ENCODE data around the gene GNB1L. TPM values are rescaled to one million over a fixed set of nuclear protein-coding genes. Genes with fewer than 3 reads are reported as not detected.

The GNB1L gene
- total RNA-seq, 1 donor from 2014 or later: 5.0 TPM

DNA sequence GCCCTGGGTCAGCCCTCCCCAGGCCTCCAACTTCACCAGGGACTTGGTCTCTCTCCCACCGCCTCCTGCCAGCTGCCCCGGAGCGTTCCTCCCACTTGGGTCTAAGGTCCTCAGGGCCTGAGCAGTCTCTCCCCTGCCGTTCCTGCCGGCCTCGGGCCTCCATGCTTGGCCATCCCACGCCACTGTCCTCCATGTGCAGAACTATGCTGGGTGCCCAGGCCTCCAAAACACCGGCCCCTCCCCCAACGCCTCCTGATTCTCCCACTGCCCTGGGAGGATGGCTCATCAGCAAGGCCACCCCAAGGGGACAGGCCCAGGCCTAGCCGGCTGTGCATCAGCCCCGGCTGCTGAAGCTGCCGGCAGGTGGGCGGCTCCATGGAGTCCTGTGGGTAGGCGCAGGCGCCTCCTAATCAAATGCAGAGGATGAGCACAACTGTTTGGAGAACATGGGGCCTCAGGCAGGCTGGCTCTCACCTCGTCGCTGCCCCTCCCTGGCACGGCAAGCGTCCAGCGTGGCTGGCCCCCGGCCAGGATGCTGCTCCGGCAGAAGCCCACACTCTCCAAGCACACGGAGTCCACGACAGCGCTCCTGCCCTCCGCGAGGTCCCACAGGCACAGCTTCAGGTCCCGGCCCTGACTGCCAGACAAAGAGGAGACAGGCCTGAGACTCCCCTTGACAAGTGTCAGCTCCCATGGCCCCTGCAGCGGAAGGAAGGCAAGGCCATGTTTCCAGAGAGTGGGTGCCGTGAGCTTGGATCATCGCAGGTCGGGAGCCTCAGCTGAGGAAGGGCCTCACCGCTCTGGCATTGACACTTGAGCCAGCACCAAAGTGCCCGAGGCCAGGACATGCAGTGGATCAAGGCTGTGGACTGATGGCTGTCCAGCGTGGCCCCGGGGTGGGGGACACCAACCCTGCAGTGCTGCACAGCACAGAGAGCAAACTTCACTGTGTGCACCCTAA, 42.6 kb downstream of the GNB1L start:
- H3K27me3 Mint-ChIP-seq (ENCODE audit: unreplicated experiment): peaks cover 11% of the 10 kb centered on the region
- DNase-seq: no peak
- H3K27ac Mint-ChIP-seq (ENCODE audit: unreplicated experiment): no peak overlapping the region
- H3K36me3 Mint-ChIP-seq (ENCODE audit: unreplicated experiment): peaks cover 3% of the 10 kb centered on the region
- TF ChIP-seq, protein P1, sequence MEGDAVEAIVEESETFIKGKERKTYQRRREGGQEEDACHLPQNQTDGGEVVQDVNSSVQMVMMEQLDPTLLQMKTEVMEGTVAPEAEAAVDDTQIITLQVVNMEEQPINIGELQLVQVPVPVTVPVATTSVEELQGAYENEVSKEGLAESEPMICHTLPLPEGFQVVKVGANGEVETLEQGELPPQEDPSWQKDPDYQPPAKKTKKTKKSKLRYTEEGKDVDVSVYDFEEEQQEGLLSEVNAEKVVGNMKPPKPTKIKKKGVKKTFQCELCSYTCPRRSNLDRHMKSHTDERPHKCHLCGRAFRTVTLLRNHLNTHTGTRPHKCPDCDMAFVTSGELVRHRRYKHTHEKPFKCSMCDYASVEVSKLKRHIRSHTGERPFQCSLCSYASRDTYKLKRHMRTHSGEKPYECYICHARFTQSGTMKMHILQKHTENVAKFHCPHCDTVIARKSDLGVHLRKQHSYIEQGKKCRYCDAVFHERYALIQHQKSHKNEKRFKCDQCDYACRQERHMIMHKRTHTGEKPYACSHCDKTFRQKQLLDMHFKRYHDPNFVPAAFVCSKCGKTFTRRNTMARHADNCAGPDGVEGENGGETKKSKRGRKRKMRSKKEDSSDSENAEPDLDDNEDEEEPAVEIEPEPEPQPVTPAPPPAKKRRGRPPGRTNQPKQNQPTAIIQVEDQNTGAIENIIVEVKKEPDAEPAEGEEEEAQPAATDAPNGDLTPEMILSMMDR (IDR thresholded peaks at IDR 0.05; ENCODE audit: partially characterized antibody, unreplicated experiment): no peak
- peaks cover 15% of the 10 kb centered on the region for H3K4me1 Mint-ChIP-seq (ENCODE audit: low read depth, unreplicated experiment)
- H3K4me3 Mint-ChIP-seq (ENCODE audit: unreplicated experiment): no peak overlapping the region
- H3K9me3 Mint-ChIP-seq (ENCODE audit: unreplicated experiment): peaks cover 5% of the 10 kb centered on the region

DNA sequence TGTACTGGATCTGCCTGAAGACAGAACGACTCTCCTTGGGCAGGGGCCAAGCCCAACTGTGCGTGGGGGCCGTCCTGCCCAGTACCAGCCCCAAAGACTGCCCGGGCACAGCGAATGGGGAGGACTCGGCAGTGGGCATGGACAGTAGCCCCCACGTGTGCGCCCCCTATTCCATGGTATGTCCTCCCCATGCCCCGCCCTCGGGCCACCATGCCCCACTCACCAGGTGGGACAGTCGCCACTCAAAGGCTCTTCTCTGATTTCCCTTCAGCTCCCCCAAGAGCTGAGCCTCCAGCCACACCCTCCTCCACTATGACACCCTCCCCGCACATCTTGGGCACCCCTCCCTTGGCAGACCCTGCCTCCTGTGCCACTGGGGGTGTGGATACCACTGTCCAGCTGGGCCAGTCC, 43.5 kb downstream of the GNB1L start:
- H3K4me3 Mint-ChIP-seq (ENCODE audit: unreplicated experiment): no peak overlapping the region
- TF ChIP-seq, protein P1 (IDR thresholded peaks at IDR 0.05; ENCODE audit: partially characterized antibody, unreplicated experiment): no peak
- no peak overlapping the region for H3K27ac Mint-ChIP-seq (ENCODE audit: unreplicated experiment)
- peaks cover 3% of the 10 kb centered on the region for H3K36me3 Mint-ChIP-seq (ENCODE audit: unreplicated experiment)
- H3K9me3 Mint-ChIP-seq (ENCODE audit: unreplicated experiment): peaks cover 6% of the 10 kb centered on the region
- DNase-seq: no peak
- H3K27me3 Mint-ChIP-seq (ENCODE audit: unreplicated experiment): peaks cover 10% of the 10 kb centered on the region
- H3K4me1 Mint-ChIP-seq (ENCODE audit: low read depth, unreplicated experiment): peaks cover 15% of the 10 kb centered on the region

DNA sequence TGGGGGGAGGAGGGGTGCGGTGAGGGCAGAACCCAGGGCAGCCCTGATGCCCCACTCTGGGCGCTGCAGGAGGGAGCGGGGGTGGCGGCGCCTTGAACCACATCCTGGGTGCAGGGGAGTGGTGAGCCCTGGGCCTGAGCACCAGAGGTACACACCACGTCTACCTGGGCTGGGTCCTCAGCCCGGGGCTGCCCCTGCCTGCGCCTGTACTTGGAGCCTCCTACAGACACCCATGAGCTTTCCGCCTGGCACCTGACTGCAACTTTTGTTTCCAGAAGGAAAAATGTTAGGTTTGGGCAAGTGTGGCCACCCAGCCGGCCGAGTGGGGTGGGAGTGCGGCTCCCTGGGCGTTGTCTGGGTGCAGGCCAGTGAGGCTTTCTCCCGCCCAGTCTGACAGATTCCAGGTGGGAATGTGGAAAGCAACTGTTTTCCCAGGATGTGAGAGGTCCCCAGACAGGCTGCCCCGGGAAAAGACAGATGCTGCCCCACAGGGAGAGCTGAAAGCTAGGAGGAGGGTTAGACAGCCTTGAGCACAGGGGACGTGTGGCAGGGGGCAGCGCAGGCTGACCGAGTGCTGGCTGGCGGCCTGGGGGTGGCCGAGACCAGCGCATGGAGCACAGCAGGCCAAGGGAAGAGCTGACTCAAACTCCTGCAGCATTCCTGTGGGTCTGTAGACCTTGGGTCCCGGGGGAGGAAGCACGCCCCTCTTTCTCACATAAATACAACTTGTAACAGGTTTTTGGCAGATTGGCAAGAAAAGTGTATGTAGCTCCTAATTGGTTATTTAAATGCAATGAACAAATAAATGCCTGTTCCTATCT, 44.1 kb downstream of the GNB1L start:
- H3K27ac Mint-ChIP-seq (ENCODE audit: unreplicated experiment): no peak overlapping the region
- DNase-seq: no peak
- TF ChIP-seq, protein P1 (IDR thresholded peaks at IDR 0.05; ENCODE audit: partially characterized antibody, unreplicated experiment): no peak
- peaks cover 6% of the 10 kb centered on the region for H3K9me3 Mint-ChIP-seq (ENCODE audit: unreplicated experiment)
- peaks cover 8% of the 10 kb centered on the region for H3K27me3 Mint-ChIP-seq (ENCODE audit: unreplicated experiment)
- H3K4me3 Mint-ChIP-seq (ENCODE audit: unreplicated experiment): no peak overlapping the region
- H3K36me3 Mint-ChIP-seq (ENCODE audit: unreplicated experiment): peaks cover 3% of the 10 kb centered on the region
- peaks cover 12% of the 10 kb centered on the region for H3K4me1 Mint-ChIP-seq (ENCODE audit: low read depth, unreplicated experiment)

DNA sequence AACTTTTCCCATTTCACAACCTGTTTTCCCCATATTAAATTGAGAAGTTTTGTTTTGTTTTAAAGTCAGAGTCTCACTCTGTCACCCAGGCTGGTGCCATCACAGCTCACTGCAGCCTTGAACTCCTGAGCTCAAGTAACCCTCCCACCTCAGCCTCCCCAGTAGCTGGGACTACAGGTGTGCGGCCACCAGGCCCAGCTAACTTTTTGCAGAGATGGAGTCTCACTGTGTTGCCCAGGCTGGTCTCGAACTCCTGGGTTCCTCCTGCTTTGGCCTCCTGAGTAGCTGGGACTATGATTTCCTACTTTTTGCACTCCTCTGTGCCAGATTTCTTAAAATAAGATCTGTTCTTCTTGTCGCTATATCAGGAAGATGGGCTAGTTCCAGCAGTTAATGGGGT, 44.9 kb downstream of the GNB1L start:
- H3K4me1 Mint-ChIP-seq (ENCODE audit: low read depth, unreplicated experiment): peaks cover 12% of the 10 kb centered on the region

More for the DNA sequence above, 44.9 kb downstream of the GNB1L start:
- Mint-ChIP-seq H3K27me3 (ENCODE audit: unreplicated experiment) (peaks cover 5% of the 10 kb centered on the region), H3K9me3 (ENCODE audit: unreplicated experiment) (peaks cover 3% of the 10 kb centered on the region), H3K36me3 (ENCODE audit: unreplicated experiment) (peaks cover 3% of the 10 kb centered on the region), H3K4me3 (ENCODE audit: unreplicated experiment) (no peak overlapping the region), H3K27ac (ENCODE audit: unreplicated experiment) (no peak overlapping the region)
- no peak for DNase-seq
- TF ChIP-seq, protein P1 (IDR thresholded peaks at IDR 0.05; ENCODE audit: partially characterized antibody, unreplicated experiment): no peak
